ENCODE results near the gene SUGP2. TPM values are rescaled to one million over a fixed set of nuclear protein-coding genes. Genes with fewer than 3 reads are reported as not detected.

The SUGP2 gene
- total and polyA plus RNA-seq, 9 donors: 27.0 to 81.9 (median 53.7) TPM

GRCh38 chr19:18946918-18947317, 86.4 kb downstream of the SUGP2 start:
- Histone ChIP-seq H3K4me3 (no peak overlapping the region), H3K9me3 (no peaks in the 10 kb centered on the region), H3K36me3 (no peaks in the 10 kb centered on the region), H3K27me3 (no peaks in the 10 kb centered on the region), H3K27ac (no peak overlapping the region), H3K4me1 (ENCODE audit: insufficient read depth) (no peaks in the 10 kb centered on the region)
- no peak for DNase-seq
- intact Hi-C loops (cut with DNase I): loop anchor here in 1 of 4 donors (10.0 kb wide), 1 partner anchor 82 kb away; no protein-coding TSS in a partner anchor
- TF ChIP-seq CTCF (IDR thresholded peaks at IDR 0.05) (no peak), EP300 (IDR thresholded peaks at IDR 0.05) (no peak), POLR2A (IDR thresholded peaks at IDR 0.05) (no peak)
- 54 to 73% (median 60%) methylated on average over 14 of the region's 14 CpGs for WGBS, 3 donors

DNA sequence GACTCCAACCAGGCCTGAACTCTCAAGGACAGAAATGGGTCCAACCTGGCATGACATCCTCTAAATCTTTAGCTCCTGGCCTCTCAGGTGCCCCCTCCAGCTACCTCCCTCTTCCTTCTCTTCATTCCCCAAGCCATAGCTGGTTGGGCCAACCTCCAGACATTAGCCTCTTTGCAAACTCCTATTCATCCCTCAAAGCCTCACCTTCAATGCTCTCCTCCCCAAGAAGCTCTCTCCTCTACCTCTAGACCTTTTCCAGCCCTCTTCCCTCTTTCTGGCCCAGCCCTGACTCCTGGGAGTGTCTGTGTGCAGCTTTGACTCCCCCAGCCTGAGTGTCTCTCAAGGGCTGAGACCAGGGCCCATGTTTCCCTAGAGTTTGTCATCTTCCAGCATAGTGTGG, 87.0 kb downstream of the SUGP2 start:
- no peaks in the 10 kb centered on the region for H3K9me3 ChIP-seq
- no peak overlapping the region for H3K27ac ChIP-seq
- intact Hi-C loops (cut with DNase I): loop anchor here in 1 of 4 donors (10.0 kb wide), 1 partner anchor 82 kb away; no protein-coding TSS in a partner anchor
- no peaks in the 10 kb centered on the region for H3K36me3 ChIP-seq
- no peaks in the 10 kb centered on the region for H3K27me3 ChIP-seq
- no peak overlapping the region for H3K4me3 ChIP-seq
- TF ChIP-seq CTCF (IDR thresholded peaks at IDR 0.05) (no peak), POLR2A (IDR thresholded peaks at IDR 0.05) (no peak), EP300 (IDR thresholded peaks at IDR 0.05) (no peak)
- H3K4me1 ChIP-seq (ENCODE audit: insufficient read depth): no peaks in the 10 kb centered on the region
- no peak for DNase-seq

GRCh38 chr19:18945297-18945696, 88.0 kb downstream of the SUGP2 start:
- H3K27me3 ChIP-seq: no peaks in the 10 kb centered on the region
- H3K4me1 ChIP-seq (ENCODE audit: insufficient read depth): no peaks in the 10 kb centered on the region
- H3K36me3 ChIP-seq: no peaks in the 10 kb centered on the region
- no peak for DNase-seq
- H3K4me3 ChIP-seq: no peak overlapping the region
- TF ChIP-seq CTCF (IDR thresholded peaks at IDR 0.05): no peak
- TF ChIP-seq POLR2A (IDR thresholded peaks at IDR 0.05): no peak
- TF ChIP-seq EP300 (IDR thresholded peaks at IDR 0.05): no peak
- no peak overlapping the region for H3K27ac ChIP-seq
- H3K9me3 ChIP-seq: no peaks in the 10 kb centered on the region
- WGBS, 3 donors: 86 to 91% (median 88%) methylated on average over 9 of the region's 9 CpGs
- intact Hi-C loops (cut with DNase I): loop anchor here in 1 of 4 donors (10.0 kb wide), 1 partner anchor 80 kb away; no protein-coding TSS in a partner anchor

GRCh38 chr19:18943465-18943864, 89.9 kb downstream of the SUGP2 start:
- intact Hi-C loops (cut with DNase I): loop anchor here in 1 of 4 donors (10.0 kb wide), 1 partner anchor 79 kb away; no protein-coding TSS in a partner anchor
- no peaks in the 10 kb centered on the region for H3K4me1 ChIP-seq (ENCODE audit: insufficient read depth)
- TF ChIP-seq POLR2A (IDR thresholded peaks at IDR 0.05): no peak
- no peak for TF ChIP-seq EP300 (IDR thresholded peaks at IDR 0.05)
- no peak for TF ChIP-seq CTCF (IDR thresholded peaks at IDR 0.05)
- no peak overlapping the region for H3K4me3 ChIP-seq
- no peaks in the 10 kb centered on the region for H3K36me3 ChIP-seq
- no peaks in the 10 kb centered on the region for H3K9me3 ChIP-seq
- no peak overlapping the region for H3K27ac ChIP-seq
- WGBS, 3 donors: 75 to 77% (median 77%) methylated on average over 4 of the region's 4 CpGs
- no peak for DNase-seq
- no peaks in the 10 kb centered on the region for H3K27me3 ChIP-seq
